ENCODE results near the gene SIAH2. TPM values are rescaled to one million over a fixed set of nuclear protein-coding genes. Genes with fewer than 3 reads are reported as not detected.

The SIAH2 gene
- polyA plus RNA-seq, 1 donor: 16.4 TPM

DNA sequence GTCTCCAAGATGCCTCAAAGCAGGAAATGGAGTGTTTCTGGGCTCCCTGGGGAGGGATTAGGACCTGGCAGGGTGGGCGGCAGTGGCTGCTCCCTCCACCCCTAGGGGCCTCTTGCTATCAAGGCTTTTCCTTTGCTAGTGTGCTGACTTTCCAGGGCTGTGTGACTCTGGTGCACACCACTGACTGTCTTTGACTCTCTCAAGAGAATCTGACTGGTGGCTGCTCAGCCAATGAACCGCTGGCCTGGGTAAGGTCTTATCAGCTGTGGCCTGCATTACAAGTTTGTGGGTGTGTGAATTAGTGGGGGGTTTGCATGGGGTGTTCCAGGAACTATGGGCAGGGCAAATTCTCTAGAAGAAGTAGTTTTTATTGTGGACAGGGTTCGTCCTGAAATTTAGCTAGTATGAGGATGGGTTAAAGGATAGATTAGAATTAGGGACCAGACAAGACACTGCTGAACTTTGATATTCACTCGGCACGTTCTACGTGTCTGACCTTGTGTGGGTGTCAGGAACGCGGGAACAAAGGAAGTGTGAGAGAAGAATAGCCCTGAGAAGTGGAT lies 29.5 kb downstream of the SIAH2 start:
- no peak for DNase-seq

DNA sequence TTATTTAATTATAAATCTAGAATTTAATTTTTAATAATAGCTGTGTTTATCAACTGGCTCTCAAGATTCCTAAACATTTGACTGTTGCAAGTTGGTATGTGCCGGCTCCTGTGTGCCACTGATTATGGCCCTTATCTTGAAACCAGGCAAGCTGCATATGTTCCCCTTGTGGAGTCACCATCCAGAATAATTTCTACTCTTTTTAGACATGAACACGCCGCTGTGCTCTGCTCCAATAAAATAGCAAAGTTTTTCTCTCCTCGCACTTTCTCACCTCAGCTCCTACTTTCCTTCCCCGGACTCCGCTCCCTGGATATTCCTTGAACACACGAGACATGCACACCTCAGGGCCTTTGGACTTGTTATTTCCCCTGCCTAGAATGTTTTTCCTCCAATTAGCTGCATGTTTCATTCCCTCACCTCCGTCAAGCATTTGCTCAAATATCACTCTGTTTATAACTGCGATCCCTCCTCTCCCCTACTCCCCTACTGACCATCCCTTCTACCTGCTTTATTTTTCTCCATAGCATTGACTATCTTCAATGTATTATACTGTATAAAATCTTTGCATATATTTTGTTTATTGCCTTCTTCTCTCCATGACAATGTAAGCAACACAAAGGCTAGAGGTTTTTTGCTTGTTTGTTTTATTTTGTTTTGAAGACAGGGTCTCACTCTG lies 33.1 kb downstream of the SIAH2 start:
- DNase-seq: no peak

DNA sequence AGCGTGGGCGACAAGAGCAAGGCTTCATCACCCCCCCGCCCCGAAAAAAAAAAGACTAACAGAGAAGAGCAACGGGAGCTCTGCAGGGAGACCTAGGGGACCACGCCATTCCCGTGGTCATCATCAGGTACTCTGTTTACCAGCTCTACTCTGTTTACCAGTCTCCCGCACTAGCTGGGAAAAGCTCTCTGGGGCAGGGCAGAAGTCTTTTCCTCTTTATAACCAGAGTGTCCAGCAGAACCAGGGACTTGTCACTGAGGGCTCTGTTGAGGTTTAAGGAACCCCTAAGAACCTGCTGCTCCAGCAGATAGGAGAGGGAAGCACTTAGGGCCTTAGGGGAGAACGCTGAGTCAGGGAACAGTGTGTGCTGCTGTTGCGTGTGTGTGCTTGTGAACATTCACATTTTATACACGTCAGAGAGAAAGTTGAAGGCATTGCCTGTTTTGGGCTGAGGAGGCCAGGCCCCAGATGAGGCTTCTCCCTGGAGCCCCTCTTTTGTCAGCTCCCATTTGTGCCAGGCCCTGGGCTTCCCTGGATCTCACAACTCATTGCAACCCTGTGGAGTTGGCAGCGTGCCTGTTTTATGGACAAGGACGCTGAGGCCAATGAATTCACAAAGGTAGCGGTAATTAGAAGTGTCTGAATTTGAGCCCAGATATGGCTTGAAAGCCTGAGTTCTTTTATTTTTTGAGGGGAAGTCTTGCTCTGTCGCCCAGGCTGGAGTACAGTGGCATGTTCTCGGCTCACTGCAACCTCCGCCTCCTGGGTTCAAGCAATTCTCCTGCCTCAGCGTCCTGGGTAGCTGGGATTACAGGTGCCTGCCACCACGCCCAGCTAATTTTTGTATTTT lies 35.1 kb downstream of the SIAH2 start:
- no peak for DNase-seq

DNA sequence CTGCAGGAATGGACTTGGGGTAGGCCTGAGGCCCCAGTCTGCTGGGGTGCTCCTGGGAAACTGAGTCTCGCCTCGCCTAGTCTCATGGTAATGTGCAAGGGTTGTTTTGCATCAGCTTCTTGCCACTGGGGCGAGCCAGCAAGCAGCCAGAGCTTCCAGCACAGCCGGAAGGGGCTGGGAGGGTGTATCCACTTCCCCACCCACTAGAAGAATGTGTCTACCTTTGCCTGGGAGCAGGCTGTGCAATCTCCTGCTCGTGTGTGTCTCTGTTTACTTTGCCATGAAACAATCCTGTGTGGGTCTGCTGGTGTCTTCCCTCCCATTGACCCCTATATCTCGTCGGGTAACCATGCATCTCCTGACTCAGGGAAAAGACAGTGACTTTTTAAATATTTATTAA lies 37.4 kb downstream of the SIAH2 start:
- no peak for DNase-seq

DNA sequence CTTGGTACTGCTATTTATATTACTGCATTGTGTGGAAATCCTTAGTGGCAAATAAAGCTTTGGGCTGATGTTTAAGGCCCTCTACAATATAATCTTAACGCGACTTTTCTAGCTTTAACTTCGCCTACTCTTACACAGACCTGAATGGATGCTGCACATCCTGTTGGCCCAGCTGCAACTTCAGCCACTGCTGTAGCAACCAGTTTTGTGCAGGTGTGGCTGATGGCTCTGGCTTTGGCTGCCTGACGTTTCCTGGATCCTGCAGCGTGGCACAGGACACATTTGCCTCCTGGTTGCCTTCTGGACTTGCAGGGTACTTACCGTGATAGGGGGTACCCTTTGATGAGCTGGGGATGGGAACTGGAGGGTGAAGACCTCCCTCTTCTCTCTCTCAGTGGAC lies 39.0 kb downstream of the SIAH2 start:
- DNase-seq: no peak

DNA sequence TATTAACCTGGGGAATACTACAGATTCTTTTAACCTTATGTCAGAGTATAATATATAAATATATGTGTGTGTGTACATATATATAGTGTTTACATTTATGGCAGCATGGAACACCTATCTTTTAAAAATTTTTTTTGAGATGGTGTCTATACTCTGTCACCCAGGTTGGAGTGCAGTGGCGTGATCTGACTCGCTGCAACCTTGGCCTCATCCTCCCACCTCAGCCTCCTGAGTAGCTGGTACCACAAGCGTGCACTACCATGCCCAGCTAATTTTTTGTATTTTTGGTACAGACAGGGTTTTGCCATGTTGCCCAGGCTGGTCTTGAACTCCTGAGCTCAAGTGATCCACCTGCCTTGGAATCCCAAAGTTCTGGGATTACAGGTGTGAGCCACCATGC lies 40.7 kb downstream of the SIAH2 start:
- DNase-seq: no peak

DNA sequence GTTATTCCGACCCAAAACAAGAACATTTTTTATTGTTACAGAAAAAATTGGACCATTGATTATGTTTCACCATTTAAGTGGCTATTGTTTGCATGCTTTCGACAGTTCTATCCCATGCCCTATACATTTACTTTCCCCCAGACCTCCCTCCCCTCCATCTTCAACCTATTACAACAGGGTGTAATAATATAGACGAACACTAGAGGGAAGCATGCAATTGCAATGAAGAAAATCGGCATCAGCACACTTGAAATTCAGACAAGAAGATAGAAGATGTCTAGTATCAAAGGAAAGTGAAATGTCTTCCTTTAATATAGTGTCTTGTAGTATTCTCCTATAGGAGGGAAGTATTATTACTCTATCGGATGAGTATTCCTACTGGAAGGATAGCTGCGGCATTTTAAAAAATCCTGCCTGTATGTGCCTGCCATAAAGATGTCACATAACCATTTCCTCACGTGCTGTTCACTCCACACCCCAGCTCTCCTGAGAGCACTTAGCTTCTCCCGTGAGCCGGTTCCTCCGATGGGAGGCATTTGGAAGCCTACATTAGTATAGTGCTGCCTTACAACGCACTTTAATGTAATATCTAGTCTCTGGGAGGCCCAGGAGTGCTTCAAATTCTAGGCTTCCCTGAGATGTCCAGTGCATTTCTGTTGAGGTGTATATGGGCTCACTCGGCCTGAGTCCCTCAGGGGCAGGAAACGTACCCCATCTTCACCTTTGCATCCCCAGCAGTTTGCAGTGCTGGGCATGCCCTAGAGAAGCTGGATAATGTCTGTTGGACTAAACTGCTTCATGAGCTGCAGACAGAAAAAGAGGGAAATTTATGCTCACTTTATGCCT lies 41.5 kb downstream of the SIAH2 start:
- DNase-seq: peak; percentile 60

DNA sequence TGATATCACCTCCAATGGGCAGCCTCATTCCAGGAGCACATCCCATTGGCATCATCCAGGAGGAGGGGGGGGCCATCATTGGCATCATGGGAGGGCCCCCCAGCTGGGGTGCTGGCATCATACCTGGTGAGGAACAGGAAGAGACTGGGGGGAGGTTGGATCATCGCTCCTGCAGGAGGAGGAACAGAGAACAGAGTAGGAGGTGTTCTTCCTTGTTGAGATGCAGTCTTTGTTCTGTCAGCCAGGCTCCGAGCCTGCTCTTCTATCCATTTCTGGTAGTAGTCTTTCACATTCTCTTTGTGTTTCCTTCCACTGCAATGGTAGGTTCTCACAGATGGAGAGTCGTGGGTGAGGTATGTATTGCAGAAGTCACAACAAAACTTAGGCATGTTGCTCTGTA lies 42.5 kb downstream of the SIAH2 start:
- DNase-seq: no peak

DNA sequence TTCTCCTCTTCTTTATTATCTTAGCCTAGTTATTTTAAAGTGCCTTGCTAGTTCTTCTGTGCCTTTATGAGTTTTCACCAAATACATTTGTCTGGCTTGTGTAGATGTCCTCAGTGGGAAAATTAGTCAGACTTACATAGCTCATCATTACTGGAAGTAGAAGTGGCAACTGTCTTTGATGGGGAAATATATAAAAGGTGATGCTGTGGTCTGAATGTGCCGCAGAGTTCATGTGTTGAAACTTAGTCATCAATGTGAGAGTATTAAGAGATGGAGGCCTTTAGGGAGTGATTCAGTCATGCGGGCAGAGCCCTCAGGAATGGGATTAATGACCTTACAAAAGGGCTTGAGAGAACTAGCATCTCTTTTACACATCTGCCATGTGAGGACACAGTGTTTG lies 52.9 kb downstream of the SIAH2 start:
- DNase-seq: no peak

DNA sequence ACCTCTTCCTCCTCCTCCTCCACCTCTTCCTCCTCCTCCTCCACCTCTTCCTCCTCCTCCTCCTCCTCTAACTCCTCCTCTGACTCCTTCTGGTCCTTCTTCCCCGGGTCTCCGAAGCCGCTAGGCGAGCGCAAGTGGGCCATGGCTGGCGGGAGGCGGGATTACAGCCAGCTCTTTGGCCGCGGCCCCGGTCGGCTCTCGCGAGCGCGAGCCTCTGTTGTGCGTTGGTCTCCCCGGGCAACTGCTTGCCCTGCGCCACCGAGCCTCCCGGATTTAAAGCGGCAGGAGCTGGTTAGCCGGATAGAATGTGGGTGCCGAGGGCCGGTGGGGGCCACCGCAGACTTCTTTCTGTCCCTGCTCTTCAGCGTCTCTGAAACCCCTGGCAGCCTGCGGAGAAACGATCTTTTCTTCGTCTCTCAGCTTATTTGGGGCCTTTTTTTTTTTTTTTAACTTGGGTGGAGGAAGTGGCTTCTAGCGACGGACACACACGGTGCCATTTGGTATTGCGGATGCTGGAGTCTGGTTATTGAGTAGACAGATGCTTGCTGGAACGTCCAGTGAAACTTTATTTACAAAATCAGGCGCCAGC lies 59.1 kb downstream of the SIAH2 start, which contains the start of gene ERICH6:
TSS of gene ERICH6 (minus strand) at position 165 of the 589 bp plus-strand sequence. CDS start at position 143, 22 bp downstream.
- peak; percentile 90 for DNase-seq

DNA sequence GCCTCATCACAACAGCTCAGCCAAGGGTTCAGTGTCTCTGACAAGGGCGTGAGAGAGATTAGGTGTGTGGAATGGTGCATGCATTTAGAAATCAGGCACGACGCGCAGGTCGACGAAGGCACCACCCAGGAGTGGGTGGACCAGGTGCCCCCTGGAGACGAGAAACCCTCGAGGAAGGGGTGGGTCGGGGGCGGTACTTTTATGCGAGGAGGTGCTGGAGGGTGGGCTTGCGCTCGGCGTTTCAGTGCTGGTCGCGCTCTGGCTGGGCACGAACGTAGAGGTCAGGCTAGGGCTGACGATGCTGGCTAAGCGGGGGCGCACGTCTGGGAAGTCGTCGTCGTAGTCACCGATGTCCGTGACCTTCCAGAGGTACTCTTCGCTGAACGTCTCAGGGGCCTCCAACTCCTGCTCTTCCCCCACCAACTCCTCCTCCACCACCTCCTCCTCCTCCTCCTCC lies 59.6 kb downstream of the SIAH2 start:
- peak; percentile 53 for DNase-seq

DNA sequence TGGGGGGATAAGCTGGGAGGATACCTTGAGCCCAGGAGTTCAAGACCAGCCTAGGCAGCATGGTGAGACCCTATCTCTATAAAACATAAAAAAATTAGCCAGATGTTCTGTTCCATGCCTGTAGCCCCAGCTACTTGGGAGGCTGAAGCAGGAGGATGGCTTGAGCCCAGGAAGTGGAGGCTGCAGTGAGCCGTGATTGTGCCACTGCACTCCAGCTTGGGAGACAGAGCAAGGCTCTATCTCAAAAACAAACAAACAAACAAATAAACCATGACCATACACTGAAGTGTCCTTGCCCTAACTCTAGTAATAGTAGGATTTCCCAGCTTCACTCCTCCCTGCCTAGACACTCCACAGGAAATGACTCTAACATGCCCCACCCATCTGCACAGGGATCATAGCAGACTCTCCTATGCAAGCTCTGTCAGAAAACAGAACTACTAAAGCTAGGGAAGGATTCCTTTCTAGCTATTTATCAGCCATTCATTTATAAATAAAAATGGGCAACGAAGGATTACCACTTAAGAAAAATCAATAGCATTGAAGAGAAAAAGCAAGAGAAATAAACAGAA lies 63.8 kb downstream of the SIAH2 start:
- DNase-seq: no peak

DNA sequence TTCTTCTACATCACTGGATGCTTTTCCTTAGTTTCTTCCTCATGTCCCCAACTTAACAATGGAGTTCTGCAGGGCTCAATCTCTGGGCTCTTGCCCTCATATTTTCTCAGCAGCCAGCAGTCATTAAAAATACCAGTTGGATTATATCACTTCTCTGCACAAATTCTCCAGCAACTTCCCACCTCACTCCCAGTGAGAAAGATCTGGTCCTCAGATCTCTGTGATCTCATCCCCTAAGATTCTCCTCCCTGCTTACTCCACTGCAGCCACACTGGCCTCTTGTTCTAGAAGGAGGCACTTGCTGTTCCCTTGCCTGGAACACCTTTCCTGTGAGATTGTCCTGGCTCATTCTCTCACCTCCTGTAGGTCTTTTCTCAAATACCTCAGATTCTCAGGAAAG lies 65.3 kb downstream of the SIAH2 start:
- no peak for DNase-seq

DNA sequence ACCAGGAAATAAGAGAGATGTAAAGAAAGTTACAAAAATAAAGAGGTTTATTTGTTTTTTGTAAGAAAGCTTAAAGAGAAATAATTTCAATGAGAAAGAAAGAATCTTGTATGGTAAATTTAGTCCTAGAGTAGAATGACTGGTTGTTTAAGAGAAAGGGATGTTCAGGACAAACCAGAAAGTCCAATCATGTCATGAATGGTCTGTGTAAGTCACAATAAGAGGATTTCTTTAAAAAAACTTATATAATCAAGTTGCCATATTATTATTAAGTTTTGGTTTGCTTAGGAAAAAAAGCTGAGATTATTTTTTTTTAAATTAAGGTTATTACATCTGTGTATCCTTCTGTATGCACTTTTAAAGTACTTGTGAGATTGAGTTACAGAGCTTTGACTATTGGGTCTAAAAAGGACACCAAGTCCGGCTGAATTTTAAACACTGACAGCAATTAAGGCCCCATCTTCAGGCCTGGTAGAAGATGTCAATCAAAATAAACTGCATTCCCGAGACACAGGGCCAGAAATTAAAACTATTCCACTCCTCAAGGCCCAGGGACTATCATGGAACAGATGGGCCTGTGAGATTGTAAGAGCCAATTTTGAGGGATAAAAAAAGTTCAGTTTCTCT lies 71.4 kb downstream of the SIAH2 start:
- DNase-seq: no peak

Other genes starting within 250 kb of the SIAH2 start
- 64.1 TPM for gene SERP1, start 216.7 kb downstream of the SIAH2 start, polyA plus RNA-seq (ENCODE audit: insufficient read length)
- gene EIF2A, start 216.4 kb downstream of the SIAH2 start, polyA plus RNA-seq (ENCODE audit: insufficient read length): 130 TPM
- 45.6 TPM for gene SELENOT, start 159.8 kb downstream of the SIAH2 start, polyA plus RNA-seq (ENCODE audit: insufficient read length)
- gene ERICH6, start 59.2 kb downstream of the SIAH2 start, polyA plus RNA-seq (ENCODE audit: insufficient read length): 0.23 TPM
- gene MINDY4B, start 142.3 kb upstream of the SIAH2 start, polyA plus RNA-seq (ENCODE audit: insufficient read length): not detected
- 0.19 TPM for gene CLRN1, start 209.6 kb upstream of the SIAH2 start, polyA plus RNA-seq (ENCODE audit: insufficient read length)

Data from hindlimb muscle (tissue), 1 donor.